ENCODE results near the gene TMEM202.

DNA sequence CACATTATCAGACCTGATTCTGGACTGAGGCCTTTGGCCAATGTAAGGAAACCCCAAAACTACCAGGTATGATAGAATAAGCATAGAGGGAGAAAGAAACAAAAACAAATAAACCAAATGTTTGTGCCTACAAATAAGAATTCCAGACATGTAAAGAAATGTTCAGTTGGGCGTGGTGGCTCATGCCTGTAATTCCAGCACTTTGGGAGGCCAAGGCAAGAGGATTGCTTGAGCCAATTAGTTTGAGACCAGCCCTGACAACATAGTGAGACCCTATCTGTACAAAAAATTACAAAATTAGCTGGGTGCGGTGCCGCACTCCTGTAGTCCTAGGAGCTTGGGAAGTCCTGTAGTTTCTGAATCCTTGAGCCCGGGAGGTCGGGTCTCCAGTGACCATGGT lies 13.0 kb downstream of the TMEM202 start:
- TF ChIP-seq, protein P1, sequence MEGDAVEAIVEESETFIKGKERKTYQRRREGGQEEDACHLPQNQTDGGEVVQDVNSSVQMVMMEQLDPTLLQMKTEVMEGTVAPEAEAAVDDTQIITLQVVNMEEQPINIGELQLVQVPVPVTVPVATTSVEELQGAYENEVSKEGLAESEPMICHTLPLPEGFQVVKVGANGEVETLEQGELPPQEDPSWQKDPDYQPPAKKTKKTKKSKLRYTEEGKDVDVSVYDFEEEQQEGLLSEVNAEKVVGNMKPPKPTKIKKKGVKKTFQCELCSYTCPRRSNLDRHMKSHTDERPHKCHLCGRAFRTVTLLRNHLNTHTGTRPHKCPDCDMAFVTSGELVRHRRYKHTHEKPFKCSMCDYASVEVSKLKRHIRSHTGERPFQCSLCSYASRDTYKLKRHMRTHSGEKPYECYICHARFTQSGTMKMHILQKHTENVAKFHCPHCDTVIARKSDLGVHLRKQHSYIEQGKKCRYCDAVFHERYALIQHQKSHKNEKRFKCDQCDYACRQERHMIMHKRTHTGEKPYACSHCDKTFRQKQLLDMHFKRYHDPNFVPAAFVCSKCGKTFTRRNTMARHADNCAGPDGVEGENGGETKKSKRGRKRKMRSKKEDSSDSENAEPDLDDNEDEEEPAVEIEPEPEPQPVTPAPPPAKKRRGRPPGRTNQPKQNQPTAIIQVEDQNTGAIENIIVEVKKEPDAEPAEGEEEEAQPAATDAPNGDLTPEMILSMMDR (IDR thresholded peaks at IDR 0.05; ENCODE audit: insufficient read depth, low read depth, low read length), result no peak
- no peak for TF ChIP-seq EZH2 (IDR thresholded peaks at IDR 0.05; ENCODE audit: insufficient read depth, low read length)
